ENCODE data around the gene CNOT4. TPM values are rescaled to one million over a fixed set of nuclear protein-coding genes. Genes with fewer than 3 reads are reported as not detected.

Gene CNOT4
- total RNA-seq, 4 donors from 2014 or later, result 19.2 to 33.4 (median 21.6) TPM

- TF ChIP-seq CTCF (IDR thresholded peaks at IDR 0.05; ENCODE audit: low read depth), result no peak
These were observed 106.6 kb downstream of the CNOT4 start for GRCh38 chr7:135403302-135403701.

- TF ChIP-seq CTCF (IDR thresholded peaks at IDR 0.05; ENCODE audit: low read depth), result no peak
These were observed 112.2 kb downstream of the CNOT4 start for GRCh38 chr7:135397689-135398088.

GRCh38 chr7:135392701-135393100, 117.2 kb downstream of the CNOT4 start:
- TF ChIP-seq CTCF (IDR thresholded peaks at IDR 0.05; ENCODE audit: low read depth), result no peak

GRCh38 chr7:135391514-135391913, 118.4 kb downstream of the CNOT4 start:
- TF ChIP-seq CTCF (IDR thresholded peaks at IDR 0.05; ENCODE audit: low read depth), result no peak

- no peak for TF ChIP-seq CTCF (IDR thresholded peaks at IDR 0.05; ENCODE audit: low read depth)
These were observed 119.1 kb downstream of the CNOT4 start for GRCh38 chr7:135390829-135391228.

GRCh38 chr7:135389971-135390370, 119.9 kb downstream of the CNOT4 start:
- TF ChIP-seq CTCF (IDR thresholded peaks at IDR 0.05; ENCODE audit: low read depth), result no peak

- TF ChIP-seq CTCF (IDR thresholded peaks at IDR 0.05; ENCODE audit: low read depth), result no peak
These were observed 121.3 kb downstream of the CNOT4 start for GRCh38 chr7:135388616-135389015.

Data from subcutaneous adipose tissue (tissue), 4 donors.